ENCODE results near the gene CETP. TPM values are rescaled to one million over a fixed set of nuclear protein-coding genes. Genes with fewer than 3 reads are reported as not detected.

The CETP gene
- total RNA-seq, 1 donor from 2014 or later, result not detected

GRCh38 chr16:56982695-56983094 is 20.9 kb downstream of the CETP start:
- DNase-seq (ENCODE audit: low read depth), result no peak
- H3K4me3 ChIP-seq (ENCODE audit: insufficient read depth, low read depth, low read length), result no peak overlapping the region
- H2AFZ ChIP-seq (ENCODE audit: low read depth, low read length), result no peak overlapping the region
- H3K79me2 ChIP-seq (ENCODE audit: insufficient read depth, low read length), result no peaks in the 10 kb centered on the region
- peaks cover 4% of the 10 kb centered on the region for H3K27me3 ChIP-seq (ENCODE audit: insufficient read depth, low read length)
- TF ChIP-seq CTCF (IDR thresholded peaks at IDR 0.05; ENCODE audit: insufficient read depth, low read depth, low read length), result no peak
- no peak for TF ChIP-seq EZH2 (IDR thresholded peaks at IDR 0.05; ENCODE audit: insufficient read depth, low read length)
- H4K20me1 ChIP-seq (ENCODE audit: insufficient read depth, low read length), result no peaks in the 10 kb centered on the region
- Mint-ChIP-seq H3K27ac (ENCODE audit: unreplicated experiment) (no peak overlapping the region), H3K9me3 (ENCODE audit: unreplicated experiment) (no peaks in the 10 kb centered on the region), H3K36me3 (ENCODE audit: low read depth, unreplicated experiment) (peaks cover 15% of the 10 kb centered on the region), H3K27me3 (ENCODE audit: low read depth, unreplicated experiment) (peaks cover 14% of the 10 kb centered on the region), H3K4me1 (ENCODE audit: low read depth, unreplicated experiment) (peaks cover 5% of the 10 kb centered on the region), H3K4me3 (ENCODE audit: unreplicated experiment) (no peak overlapping the region)
- FAIRE-seq, result no peak
- H3K9me3 ChIP-seq (ENCODE audit: insufficient read depth, low read depth, low read length), result no peaks in the 10 kb centered on the region
- no peak overlapping the region for H3K9ac ChIP-seq (ENCODE audit: low read length)
- no peaks in the 10 kb centered on the region for H3K36me3 ChIP-seq (ENCODE audit: insufficient read depth, low read length)
- peaks cover 10% of the 10 kb centered on the region for H3K4me1 ChIP-seq (ENCODE audit: insufficient read depth, low read length)
- H3K27ac ChIP-seq (ENCODE audit: low read depth, low read length), result no peak overlapping the region
- no peak overlapping the region for H3K4me2 ChIP-seq (ENCODE audit: low read length)

- no peak overlapping the region for H3K27ac ChIP-seq (ENCODE audit: low read depth, low read length)
- H3K4me3 ChIP-seq (ENCODE audit: insufficient read depth, low read depth, low read length), result no peak overlapping the region
- no peaks in the 10 kb centered on the region for H3K9me3 Mint-ChIP-seq (ENCODE audit: unreplicated experiment)
- H4K20me1 ChIP-seq (ENCODE audit: insufficient read depth, low read length), result no peaks in the 10 kb centered on the region
- H3K27ac Mint-ChIP-seq (ENCODE audit: unreplicated experiment), result no peak overlapping the region
- H3K27me3 ChIP-seq (ENCODE audit: insufficient read depth, low read length), result peaks cover 4% of the 10 kb centered on the region
- TF ChIP-seq EZH2 (IDR thresholded peaks at IDR 0.05; ENCODE audit: insufficient read depth, low read length) (no peak), CTCF (IDR thresholded peaks at IDR 0.05; ENCODE audit: insufficient read depth, low read depth, low read length) (no peak)
- H3K4me2 ChIP-seq (ENCODE audit: low read length), result no peak overlapping the region
- peaks cover 13% of the 10 kb centered on the region for H3K4me1 ChIP-seq (ENCODE audit: insufficient read depth, low read length)
- H3K79me2 ChIP-seq (ENCODE audit: insufficient read depth, low read length), result no peaks in the 10 kb centered on the region
- no peak overlapping the region for H3K9ac ChIP-seq (ENCODE audit: low read length)
- H2AFZ ChIP-seq (ENCODE audit: low read depth, low read length), result no peak overlapping the region
- peaks cover 9% of the 10 kb centered on the region for H3K4me1 Mint-ChIP-seq (ENCODE audit: low read depth, unreplicated experiment)
- no peaks in the 10 kb centered on the region for H3K36me3 ChIP-seq (ENCODE audit: insufficient read depth, low read length)
- H3K27me3 Mint-ChIP-seq (ENCODE audit: low read depth, unreplicated experiment), result peaks cover 19% of the 10 kb centered on the region
- FAIRE-seq, result no peak
- no peak for DNase-seq (ENCODE audit: low read depth)
- peaks cover 15% of the 10 kb centered on the region for H3K36me3 Mint-ChIP-seq (ENCODE audit: low read depth, unreplicated experiment)
- no peaks in the 10 kb centered on the region for H3K9me3 ChIP-seq (ENCODE audit: insufficient read depth, low read depth, low read length)
- no peak overlapping the region for H3K4me3 Mint-ChIP-seq (ENCODE audit: unreplicated experiment)
These were observed 21.5 kb downstream of the CETP start for GRCh38 chr16:56983211-56983751.

- Mint-ChIP-seq H3K27me3 (ENCODE audit: low read depth, unreplicated experiment) (peaks cover 19% of the 10 kb centered on the region), H3K4me1 (ENCODE audit: low read depth, unreplicated experiment) (peaks cover 11% of the 10 kb centered on the region), H3K9me3 (ENCODE audit: unreplicated experiment) (no peaks in the 10 kb centered on the region), H3K27ac (ENCODE audit: unreplicated experiment) (no peak overlapping the region), H3K4me3 (ENCODE audit: unreplicated experiment) (no peak overlapping the region), H3K36me3 (ENCODE audit: low read depth, unreplicated experiment) (peaks cover 15% of the 10 kb centered on the region)
- no peak overlapping the region for H3K9ac ChIP-seq (ENCODE audit: low read length)
- peaks cover 22% of the 10 kb centered on the region for H3K4me1 ChIP-seq (ENCODE audit: insufficient read depth, low read length)
- no peak overlapping the region for H3K4me2 ChIP-seq (ENCODE audit: low read length)
- no peaks in the 10 kb centered on the region for H3K9me3 ChIP-seq (ENCODE audit: insufficient read depth, low read depth, low read length)
- no peak overlapping the region for H2AFZ ChIP-seq (ENCODE audit: low read depth, low read length)
- FAIRE-seq, result no peak
- H4K20me1 ChIP-seq (ENCODE audit: insufficient read depth, low read length), result no peaks in the 10 kb centered on the region
- no peak overlapping the region for H3K4me3 ChIP-seq (ENCODE audit: insufficient read depth, low read depth, low read length)
- H3K36me3 ChIP-seq (ENCODE audit: insufficient read depth, low read length), result no peaks in the 10 kb centered on the region
- TF ChIP-seq CTCF (IDR thresholded peaks at IDR 0.05; ENCODE audit: insufficient read depth, low read depth, low read length), result no peak
- no peak for TF ChIP-seq EZH2 (IDR thresholded peaks at IDR 0.05; ENCODE audit: insufficient read depth, low read length)
- no peak for DNase-seq (ENCODE audit: low read depth)
- H3K27ac ChIP-seq (ENCODE audit: low read depth, low read length), result no peak overlapping the region
- peaks cover 4% of the 10 kb centered on the region for H3K27me3 ChIP-seq (ENCODE audit: insufficient read depth, low read length)
- peaks cover under 1% of the 10 kb centered on the region for H3K79me2 ChIP-seq (ENCODE audit: insufficient read depth, low read length)
These were observed 22.9 kb downstream of the CETP start for GRCh38 chr16:56984639-56985038.

Measured in astrocyte (in vitro differentiated cells and primary cell).